Activated B cell treated with CpG ODN at 0.5 μM for 24 hours (primary cell): Measurements from ENCODE around the gene AP4E1. TPM values are rescaled to one million over a fixed set of nuclear protein-coding genes. Genes with fewer than 3 reads are reported as not detected.
A peak's percentile ranks its signal among the peaks of the same experiment; 100 is the strongest.
"Not testable (repeated sequence)": the region's sequence is repeated elsewhere in the genome, so short reads cannot be mapped to it uniquely, and the experiment has no call there.

Experiments used
- ATAC-seq: fragments of 200-7000 bp; cut with Tn5 transposase; one replicate; pipeline ENCODE4 v1.10.0; 2021; ENCODE audit warnings: low read depth, mild to moderate bottlenecking, moderate library complexity
- CTCF ChIA-PET: fragments of 350-600 bp; sonication (Branson Sonifier 250); formaldehyde crosslinking; loops from one replicate; lab custom pipeline; 2021; ENCODE audit warnings: antibody characterized with exemption; lab: Charles Lee
- POLR2A ChIA-PET: fragments of 350-600 bp; sonication (Branson Sonifier 250); formaldehyde crosslinking; loops from one replicate; lab custom pipeline; 2021; ENCODE audit warnings: antibody characterized with exemption; lab: Charles Lee
- DNase-seq: peaks from one replicate; pipeline ENCODE4 v3.0.0; 2022
- H3K27ac Mint-ChIP-seq: one replicate; pipeline ENCODE4 v1.8.0; 2020; ENCODE audit warnings: mixed read lengths
- H3K27me3 Mint-ChIP-seq: one replicate; pipeline ENCODE4 v1.8.0; 2021; ENCODE audit warnings: mixed read lengths
- H3K36me3 Mint-ChIP-seq: one replicate; pipeline ENCODE4 v1.8.0; 2021; ENCODE audit warnings: low read depth, mixed read lengths
- H3K4me1 Mint-ChIP-seq: one replicate; pipeline ENCODE4 v1.8.0; 2021; ENCODE audit warnings: mixed read lengths
- H3K4me3 Mint-ChIP-seq: one replicate; pipeline ENCODE4 v1.8.0; 2020; ENCODE audit warnings: mild to moderate bottlenecking, mixed read lengths
- H3K9me3 Mint-ChIP-seq: one replicate; pipeline ENCODE4 v1.8.0; 2020; ENCODE audit warnings: mixed read lengths
- intact Hi-C: fragments of 100-400 bp; cut with micrococcal nuclease; formaldehyde crosslinking; loops from one replicate; pipeline ENCODE4 v1.15.1; 2024
- total RNA-seq: library from RNA; stranded (reverse); gene quantifications from 2 replicates; pipeline ENCODE4 v1.2.3, GENCODE V29; 2022
- TF ChIP-seq, protein P1 (sequence below): fragments of 200-600 bp; IDR thresholded peaks from one replicate; pipeline ENCODE4 v1.8.0; 2022; ENCODE audit warnings: antibody characterized with exemption, mild to moderate bottlenecking

The AP4E1 gene
- total RNA-seq, 1 donor from 2014 or later: 13.4 TPM

DNA sequence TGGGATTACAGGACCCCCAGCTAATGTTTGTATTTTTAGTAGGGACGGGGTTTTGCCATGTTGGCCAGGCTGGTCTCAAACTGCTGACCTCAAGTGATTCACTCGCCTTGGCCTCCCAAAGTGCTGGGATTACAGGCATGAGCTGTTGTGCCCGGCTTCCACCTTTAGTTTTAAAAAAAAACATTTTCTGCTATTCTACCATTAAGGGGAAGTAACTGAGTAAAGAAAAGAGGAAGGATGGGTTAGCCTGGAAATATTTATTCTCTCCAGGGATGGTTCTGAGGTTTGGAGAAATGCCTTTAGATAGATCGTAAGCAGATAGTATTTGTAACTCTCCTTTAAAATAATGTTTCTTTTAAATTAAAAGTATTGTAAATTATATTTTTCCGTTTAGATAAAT is 3.1 kb downstream of the AP4E1 start:
- ChIA-PET CTCF (no interaction called here), POLR2A (no interaction called here)
- Mint-ChIP-seq H3K27ac (no peak overlapping the region), H3K4me1 (peaks cover 40% of the 10 kb centered on the region), H3K27me3 (no peaks in the 10 kb centered on the region), H3K4me3 (peak overlapping the region; percentile 15), H3K36me3 (peaks cover 28% of the 10 kb centered on the region), H3K9me3 (no peaks in the 10 kb centered on the region)
- TF ChIP-seq, protein P1, sequence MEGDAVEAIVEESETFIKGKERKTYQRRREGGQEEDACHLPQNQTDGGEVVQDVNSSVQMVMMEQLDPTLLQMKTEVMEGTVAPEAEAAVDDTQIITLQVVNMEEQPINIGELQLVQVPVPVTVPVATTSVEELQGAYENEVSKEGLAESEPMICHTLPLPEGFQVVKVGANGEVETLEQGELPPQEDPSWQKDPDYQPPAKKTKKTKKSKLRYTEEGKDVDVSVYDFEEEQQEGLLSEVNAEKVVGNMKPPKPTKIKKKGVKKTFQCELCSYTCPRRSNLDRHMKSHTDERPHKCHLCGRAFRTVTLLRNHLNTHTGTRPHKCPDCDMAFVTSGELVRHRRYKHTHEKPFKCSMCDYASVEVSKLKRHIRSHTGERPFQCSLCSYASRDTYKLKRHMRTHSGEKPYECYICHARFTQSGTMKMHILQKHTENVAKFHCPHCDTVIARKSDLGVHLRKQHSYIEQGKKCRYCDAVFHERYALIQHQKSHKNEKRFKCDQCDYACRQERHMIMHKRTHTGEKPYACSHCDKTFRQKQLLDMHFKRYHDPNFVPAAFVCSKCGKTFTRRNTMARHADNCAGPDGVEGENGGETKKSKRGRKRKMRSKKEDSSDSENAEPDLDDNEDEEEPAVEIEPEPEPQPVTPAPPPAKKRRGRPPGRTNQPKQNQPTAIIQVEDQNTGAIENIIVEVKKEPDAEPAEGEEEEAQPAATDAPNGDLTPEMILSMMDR: no peak
- no peak for ATAC-seq
- intact Hi-C loops: no loop called here
- no peak for DNase-seq

DNA sequence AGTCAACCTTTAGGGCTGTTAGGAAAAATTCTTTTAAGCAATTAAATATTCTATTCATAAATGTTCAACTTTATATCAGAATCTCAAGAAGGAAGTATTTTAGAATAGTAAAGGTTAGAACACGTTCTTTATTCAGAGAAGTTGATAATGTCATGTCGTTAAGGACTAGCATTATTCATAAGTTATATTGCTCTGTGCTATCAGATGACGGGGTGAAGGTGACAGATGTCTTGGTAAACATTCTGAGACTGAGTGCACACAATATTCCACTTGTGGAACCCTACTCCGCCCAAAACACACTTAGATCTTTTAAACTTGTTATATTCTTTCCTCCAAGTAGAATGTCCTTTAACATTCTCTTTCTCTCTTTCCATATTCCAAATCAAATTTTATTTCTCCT is 7.9 kb downstream of the AP4E1 start:
- ChIA-PET POLR2A (interaction anchor here (1.0 kb wide), 1 partner anchor 7 kb away, joined by 3 read pairs; no protein-coding TSS in a partner anchor), CTCF (no interaction called here)
- no peak overlapping the region for H3K4me3 Mint-ChIP-seq
- H3K36me3 Mint-ChIP-seq: peaks cover 48% of the 10 kb centered on the region
- H3K27me3 Mint-ChIP-seq: no peaks in the 10 kb centered on the region
- intact Hi-C loops: no loop called here
- H3K9me3 Mint-ChIP-seq: no peaks in the 10 kb centered on the region
- TF ChIP-seq, protein P1: no peak
- H3K4me1 Mint-ChIP-seq: peaks cover 11% of the 10 kb centered on the region
- DNase-seq (no peak), ATAC-seq (no peak)
- no peak overlapping the region for H3K27ac Mint-ChIP-seq

DNA sequence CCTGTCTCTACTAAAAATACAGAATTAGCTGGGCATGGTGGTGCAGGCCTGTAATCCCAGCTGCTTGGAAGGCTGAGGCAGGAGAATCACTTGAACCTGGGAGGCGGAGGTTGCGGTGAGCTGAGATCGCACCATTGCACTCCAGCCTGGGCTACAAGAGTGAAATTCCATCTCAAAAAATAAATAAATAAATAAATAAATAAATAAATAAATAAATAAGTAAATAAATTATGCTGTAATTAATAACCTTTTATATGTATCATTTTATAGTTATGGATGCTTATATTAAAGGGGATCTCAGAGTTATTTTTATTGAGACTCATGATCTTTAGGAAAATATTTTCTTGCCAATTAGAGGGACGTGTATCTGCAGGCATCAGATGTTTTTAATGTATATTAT is 10.9 kb downstream of the AP4E1 start:
- CTCF ChIA-PET, intact Hi-C loops, H3K27ac Mint-ChIP-seq, H3K4me1 Mint-ChIP-seq, H3K27me3 Mint-ChIP-seq, H3K4me3 Mint-ChIP-seq, DNase-seq, H3K9me3 Mint-ChIP-seq, POLR2A ChIA-PET, ATAC-seq: not testable (repeated sequence)
- peaks cover 50% of the 10 kb centered on the region for H3K36me3 Mint-ChIP-seq

DNA sequence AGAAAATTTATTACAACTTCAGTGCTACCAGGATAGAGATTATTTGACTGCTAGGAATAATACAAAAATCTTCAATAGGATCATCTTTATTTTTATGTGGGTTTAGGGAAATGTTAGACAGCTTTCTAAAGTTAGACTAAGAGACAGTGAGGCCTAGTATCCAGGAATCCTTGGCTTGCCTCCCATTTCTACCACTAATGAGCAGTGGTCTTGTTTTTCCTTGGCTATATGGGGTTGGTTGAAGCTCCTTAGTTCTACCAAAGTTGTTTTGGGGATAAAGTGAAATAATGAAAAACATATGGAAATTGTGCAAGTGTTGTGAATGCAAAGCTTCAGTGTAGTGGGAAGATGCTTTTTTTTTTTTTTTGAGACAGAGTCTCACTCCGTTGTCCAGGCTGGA is 16.8 kb downstream of the AP4E1 start:
- DNase-seq (no peak), ATAC-seq (no peak)
- Mint-ChIP-seq H3K27me3 (no peaks in the 10 kb centered on the region), H3K4me3 (no peak overlapping the region), H3K27ac (no peak overlapping the region), H3K36me3 (peaks cover 64% of the 10 kb centered on the region), H3K4me1 (no peaks in the 10 kb centered on the region), H3K9me3 (no peaks in the 10 kb centered on the region)
- intact Hi-C loops: no loop called here
- ChIA-PET CTCF (no interaction called here), POLR2A (no interaction called here)
- TF ChIP-seq, protein P1: no peak

- ChIA-PET CTCF (no interaction called here), POLR2A (no interaction called here)
- intact Hi-C loops: no loop called here
- ATAC-seq (no peak), DNase-seq (no peak)
- Mint-ChIP-seq H3K36me3 (peaks cover 60% of the 10 kb centered on the region), H3K27me3 (no peaks in the 10 kb centered on the region), H3K9me3 (no peaks in the 10 kb centered on the region), H3K4me3 (no peak overlapping the region), H3K4me1 (peaks cover 3% of the 10 kb centered on the region), H3K27ac (no peak overlapping the region)
- TF ChIP-seq, protein P1: no peak
Observed at GRCh38 chr15:50929062-50929461, 20.6 kb downstream of the AP4E1 start.

- POLR2A ChIA-PET: no interaction called here
- no peak overlapping the region for H3K27ac Mint-ChIP-seq
Observed at GRCh38 chr15:50930792-50931191, 22.3 kb downstream of the AP4E1 start.

More at GRCh38 chr15:50930792-50931191, 22.3 kb downstream of the AP4E1 start:
- H3K27me3 Mint-ChIP-seq: no peaks in the 10 kb centered on the region
- H3K4me3 Mint-ChIP-seq: no peak overlapping the region
- ATAC-seq (no peak), DNase-seq (no peak)
- no peaks in the 10 kb centered on the region for H3K9me3 Mint-ChIP-seq
- TF ChIP-seq, protein P1: no peak
- peaks cover 3% of the 10 kb centered on the region for H3K4me1 Mint-ChIP-seq
- CTCF ChIA-PET: no interaction called here
- intact Hi-C loops: no loop called here
- peaks cover 61% of the 10 kb centered on the region for H3K36me3 Mint-ChIP-seq
